SU-DHL-6 (cell line): Measurements from ENCODE around the gene FAAP100.

Source experiments
- H2AFZ ChIP-seq: fragments of 200-600 bp; sonication (generic); 2 replicates; pipeline ENCODE4 v1.6.1; 2014; ENCODE audit warnings: low read depth, mild to moderate bottlenecking, moderate library complexity, mixed read lengths, antibody characterized with exemption, low read length; ENCODE audit not compliant: severe bottlenecking
- H3F3A ChIP-seq: fragments of 200-600 bp; shearing (Covaris generic); 2 replicates; pipeline ENCODE4 v1.6.0; 2016; ENCODE audit warnings: antibody characterized with exemption, mild to moderate bottlenecking; ENCODE audit not compliant: insufficient read depth
- H3K27ac ChIP-seq: fragments of 200-600 bp; sonication (generic); 2 replicates; pipeline ENCODE4 v1.5.1; 2016; ENCODE audit warnings: low read depth, mild to moderate bottlenecking, low read length, moderate library complexity, mixed read lengths
- H3K27me3 ChIP-seq: fragments of 200-600 bp; sonication (generic), shearing (Covaris generic); 2 replicates; pipeline ENCODE4 v1.6.0; 2014; ENCODE audit warnings: mild to moderate bottlenecking, low read length
- H3K36me3 ChIP-seq: fragments of 200-600 bp; sonication (generic); 2 replicates; pipeline ENCODE4 v1.6.1; 2014; ENCODE audit warnings: mild to moderate bottlenecking, low read length, mixed read lengths
- H3K4me2 ChIP-seq: fragments of 300-600, 200-600 bp; shearing (Covaris generic), sonication (generic); 2 replicates; pipeline ENCODE4 v1.6.0; 2014; ENCODE audit warnings: low read length, low read depth, mild to moderate bottlenecking; ENCODE audit not compliant: poor library complexity, severe bottlenecking
- H3K4me3 ChIP-seq: fragments of 200-600 bp; sonication (generic); 2 replicates; pipeline ENCODE4 v1.5.1; 2014; ENCODE audit warnings: antibody characterized with exemption, low read length, mild to moderate bottlenecking, mixed read lengths; ENCODE audit not compliant: insufficient read depth, poor library complexity, severe bottlenecking
- H3K79me2 ChIP-seq: fragments of 200-600 bp; sonication (generic); 2 replicates; pipeline ENCODE4 v1.6.1; 2014; ENCODE audit warnings: mild to moderate bottlenecking, low read length, moderate library complexity; ENCODE audit not compliant: insufficient read depth
- H3K9ac ChIP-seq: fragments of 200-600 bp; sonication (generic); 2 replicates; pipeline ENCODE4 v1.7.0; 2014; ENCODE audit warnings: mild to moderate bottlenecking, low read length
- H3K9me2 ChIP-seq: fragments of 200-600 bp; sonication (generic); replicated peaks from 2 replicates; pipeline ENCODE4 v1.6.1; 2014; ENCODE audit warnings: low read length; ENCODE audit not compliant: insufficient read depth
- H3K9me3 ChIP-seq: fragments of 200-600 bp; sonication (generic); 2 replicates; pipeline ENCODE4 v1.6.1; 2014; ENCODE audit warnings: low read length, mixed read lengths; ENCODE audit not compliant: insufficient read depth
- H4K20me1 ChIP-seq: fragments of 200-600 bp; sonication (generic); 2 replicates; pipeline ENCODE4 v1.6.1; 2014; ENCODE audit warnings: low read depth, mild to moderate bottlenecking, antibody characterized with exemption, low read length, moderate library complexity, mixed read lengths
- CTCF ChIP-seq: fragments of 200-600 bp; sonication (generic); IDR thresholded peaks from one replicate; pipeline ENCODE4 v1.5.1; 2017; ENCODE audit warnings: antibody characterized with exemption, mild to moderate bottlenecking, low read length, moderate library complexity; ENCODE audit not compliant: insufficient read depth, poor library complexity, severe bottlenecking
- EZH2phosphoT487 ChIP-seq: fragments of 200-600 bp; sonication (generic), shearing (Covaris generic); conservative IDR thresholded peaks from 2 replicates; pipeline ENCODE4 v1.6.1; 2018; ENCODE audit warnings: mild to moderate bottlenecking, antibody characterized with exemption, low read length, moderate library complexity, mixed read lengths

Gene FAAP100

GRCh38 chr17:81538651-81539570 is 13.2 kb downstream of the FAAP100 start:
- Histone ChIP-seq H2AFZ (no peak overlapping the region), H3K4me3 (no peak overlapping the region), H3K9me2 (no peaks in the 10 kb centered on the region), H3F3A (no peaks in the 10 kb centered on the region), H3K27ac (no peak overlapping the region), H3K36me3 (no peaks in the 10 kb centered on the region), H3K4me2 (no peak overlapping the region), H4K20me1 (no peaks in the 10 kb centered on the region; the same call in 1 of the 2 replicates), H3K79me2 (no peaks in the 10 kb centered on the region), H3K9me3 (no peaks in the 10 kb centered on the region), H3K27me3 (no peaks in the 10 kb centered on the region), H3K9ac (no peak overlapping the region)
- TF ChIP-seq CTCF (no peak), EZH2phosphoT487 (no peak)

DNA sequence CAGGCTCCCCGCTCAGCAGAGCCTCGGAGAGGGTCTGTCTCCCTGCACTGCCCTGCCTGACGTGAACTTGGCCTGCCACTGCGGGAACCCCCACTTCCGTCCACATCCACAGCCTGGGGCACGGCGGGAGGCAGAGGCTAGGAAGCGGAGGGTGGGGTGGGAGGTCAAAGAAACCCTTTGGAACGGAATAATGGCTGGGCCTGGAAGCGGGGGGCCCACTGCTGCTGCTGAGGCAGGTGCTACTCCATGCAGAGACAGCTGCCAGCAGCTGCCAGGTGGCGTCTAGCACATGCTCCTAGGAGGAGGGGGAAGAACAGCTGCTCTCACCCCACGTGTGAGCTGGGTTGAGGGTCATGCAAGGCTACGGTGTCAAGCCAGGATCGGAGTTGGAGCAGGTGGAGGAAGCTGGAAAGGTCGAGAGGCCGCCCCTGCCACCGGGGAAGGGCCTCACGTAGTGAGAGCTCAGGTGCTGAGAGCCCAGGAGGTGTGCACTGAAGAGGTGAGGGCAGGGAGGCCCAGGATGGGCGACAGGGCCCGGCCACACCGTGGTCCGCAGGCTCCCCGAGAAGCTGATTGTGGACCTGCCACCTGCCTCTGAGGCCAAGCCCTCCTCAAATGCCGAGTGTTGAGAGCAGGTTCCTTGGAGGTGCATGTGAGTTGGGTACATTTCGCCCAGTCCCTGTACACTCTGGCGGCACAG is 14.1 kb downstream of the FAAP100 start:
- H3K9me2 ChIP-seq: no peaks in the 10 kb centered on the region
- no peaks in the 10 kb centered on the region for H3K36me3 ChIP-seq
- TF ChIP-seq EZH2phosphoT487 (no peak), CTCF (no peak)
- H3K4me2 ChIP-seq: no peak overlapping the region
- H3K9me3 ChIP-seq: no peaks in the 10 kb centered on the region
- H3K79me2 ChIP-seq: no peaks in the 10 kb centered on the region
- H3K4me3 ChIP-seq: no peak overlapping the region
- H3F3A ChIP-seq: no peaks in the 10 kb centered on the region
- no peak overlapping the region for H3K9ac ChIP-seq
- no peaks in the 10 kb centered on the region; the same call in 1 of the 2 replicates for H4K20me1 ChIP-seq
- H3K27me3 ChIP-seq: no peaks in the 10 kb centered on the region
- no peak overlapping the region for H2AFZ ChIP-seq
- no peak overlapping the region for H3K27ac ChIP-seq

GRCh38 chr17:81537343-81537855 is 14.8 kb downstream of the FAAP100 start:
- no peak overlapping the region for H3K27ac ChIP-seq

More at GRCh38 chr17:81537343-81537855, 14.8 kb downstream of the FAAP100 start:
- H3K9me3 ChIP-seq: no peaks in the 10 kb centered on the region
- H3K9ac ChIP-seq: no peak overlapping the region
- H2AFZ ChIP-seq: no peak overlapping the region
- H3K79me2 ChIP-seq: no peaks in the 10 kb centered on the region
- TF ChIP-seq EZH2phosphoT487 (no peak), CTCF (peak; percentile 30)
- H3K4me2 ChIP-seq: no peak overlapping the region
- H3K27me3 ChIP-seq: no peaks in the 10 kb centered on the region
- no peaks in the 10 kb centered on the region for H3K9me2 ChIP-seq
- H4K20me1 ChIP-seq: no peaks in the 10 kb centered on the region; the same call in 1 of the 2 replicates
- H3K36me3 ChIP-seq: no peaks in the 10 kb centered on the region
- H3K4me3 ChIP-seq: no peak overlapping the region
- no peaks in the 10 kb centered on the region for H3F3A ChIP-seq
